GM12801 (cell line): ENCODE measurements around the gene RASA3.

Source experiments
- CTCF ChIP-seq: IDR thresholded peaks from one replicate; pipeline ENCODE4 v1.5.1; 2011; ENCODE audit warnings: control low read depth; ENCODE audit not compliant: insufficient read length; ENCODE audit errors: extremely low read depth

The RASA3 gene

GRCh38 chr13:114127473-114128347 lies 4.7 kb downstream of the RASA3 start:
- no peak for TF ChIP-seq CTCF

- no peak for TF ChIP-seq CTCF
These were observed 5.5 kb downstream of the RASA3 start for GRCh38 chr13:114126789-114127472.

GRCh38 chr13:114125589-114125988 lies 6.8 kb downstream of the RASA3 start:
- no peak for TF ChIP-seq CTCF

GRCh38 chr13:114124921-114125320 lies 7.5 kb downstream of the RASA3 start:
- TF ChIP-seq CTCF = no peak

- TF ChIP-seq CTCF = no peak
These were observed 8.0 kb downstream of the RASA3 start for GRCh38 chr13:114124431-114124830.

- TF ChIP-seq CTCF = no peak
These were observed 8.5 kb downstream of the RASA3 start for GRCh38 chr13:114123876-114124275.

- TF ChIP-seq CTCF = no peak
These were observed 9.0 kb downstream of the RASA3 start for GRCh38 chr13:114123448-114123847.
